GM11168 (cell line): ENCODE results near the gene C8B.

ENCODE experiments used
- in situ Hi-C: fragments of 300-500 bp; cut with MboI; formaldehyde crosslinking; loops from one replicate; pipeline ENCODE4 v1.12.0; 2022; ENCODE audit warnings: low sequenced_read_pairs; ENCODE audit not compliant: unreplicated experiment

The C8B gene

DNA sequence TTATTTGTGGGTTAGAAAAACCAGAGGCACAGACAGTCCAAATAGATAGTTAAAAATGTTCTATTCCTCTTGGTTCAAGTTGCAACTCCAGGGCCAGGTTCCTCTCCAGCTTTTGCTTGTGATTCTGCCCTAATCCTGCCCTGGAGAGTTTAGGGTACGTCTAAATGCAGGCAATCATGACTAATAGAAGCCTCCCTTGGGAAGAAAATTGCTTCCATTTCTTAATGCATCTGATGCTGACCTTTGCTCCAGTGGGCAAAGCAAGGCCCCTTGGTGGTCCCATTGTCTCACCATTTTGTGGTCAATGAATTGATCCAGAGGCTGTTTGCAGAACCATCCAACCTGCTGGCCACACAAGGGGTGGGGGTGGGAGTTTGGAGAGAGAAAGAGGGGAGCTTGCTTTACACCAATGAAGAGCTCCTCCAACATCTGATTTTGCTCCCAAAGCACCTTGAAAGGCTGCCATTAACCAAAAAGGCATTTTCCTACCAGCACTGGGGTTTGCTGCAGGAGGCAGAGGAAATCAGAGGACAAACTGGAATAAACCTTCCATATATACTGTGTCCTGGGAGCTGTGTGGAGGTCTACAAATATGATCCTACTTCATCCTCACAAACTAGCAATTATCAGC is 31.3 kb downstream of the C8B start:
- in situ Hi-C loops = no loop called here

DNA sequence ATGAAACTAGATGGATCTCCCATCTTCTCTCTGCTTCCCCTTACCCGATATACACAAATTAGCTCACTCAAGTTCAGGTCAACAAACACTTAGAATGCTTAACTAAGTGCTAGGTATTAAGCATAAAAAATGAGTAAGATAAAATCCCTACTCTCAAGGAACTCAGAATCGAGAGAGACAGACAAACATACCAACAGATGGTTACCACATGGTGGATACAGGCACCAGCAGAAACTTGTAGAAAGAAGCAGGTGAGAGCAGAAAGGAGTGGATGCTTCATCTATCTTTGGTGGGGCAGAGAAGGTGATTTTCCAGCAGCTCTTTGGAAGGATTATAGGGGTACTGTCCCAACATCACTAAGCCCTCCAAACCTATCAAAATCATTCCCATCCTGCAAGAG is 32.2 kb downstream of the C8B start:
- in situ Hi-C loops = no loop called here

DNA sequence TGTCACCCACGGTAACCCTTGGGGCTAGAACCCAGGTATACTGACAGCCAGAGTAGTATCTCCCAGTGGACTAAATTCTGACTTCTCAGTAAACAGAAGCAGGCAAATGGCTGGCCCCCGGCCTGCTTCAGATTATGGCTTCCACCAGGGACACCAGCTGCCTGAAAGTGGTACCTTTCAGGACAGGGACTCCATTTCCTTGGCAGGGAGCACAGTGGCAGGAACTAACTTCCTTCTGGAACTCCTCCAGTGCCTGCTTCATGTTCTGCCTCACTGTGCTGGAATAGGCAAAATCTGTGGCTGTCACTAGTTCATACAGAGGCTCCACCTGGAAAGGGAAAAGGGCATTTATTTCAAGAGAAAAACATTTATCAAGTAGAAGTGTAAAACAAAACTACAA is 32.7 kb downstream of the C8B start:
- in situ Hi-C loops = no loop called here

DNA sequence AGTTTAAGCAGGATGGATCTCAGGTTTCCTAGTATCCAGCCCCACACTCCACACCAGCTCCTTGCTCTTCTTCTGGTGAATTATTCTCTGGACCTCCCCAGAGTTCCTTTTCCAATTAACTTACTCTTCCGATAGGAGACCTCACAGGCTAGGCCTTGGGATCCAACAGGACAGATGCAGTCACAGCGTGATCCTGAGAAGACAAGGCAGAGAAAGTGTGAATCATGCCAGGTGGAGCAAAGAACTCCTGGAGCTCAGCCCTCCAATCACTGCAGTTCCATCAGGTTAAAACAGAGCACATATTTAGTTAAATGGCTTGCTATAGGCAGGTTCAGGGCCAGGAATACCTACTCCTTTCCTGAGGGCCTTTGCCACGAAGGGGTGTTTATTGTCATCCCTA is 34.1 kb downstream of the C8B start:
- in situ Hi-C loops = no loop called here

DNA sequence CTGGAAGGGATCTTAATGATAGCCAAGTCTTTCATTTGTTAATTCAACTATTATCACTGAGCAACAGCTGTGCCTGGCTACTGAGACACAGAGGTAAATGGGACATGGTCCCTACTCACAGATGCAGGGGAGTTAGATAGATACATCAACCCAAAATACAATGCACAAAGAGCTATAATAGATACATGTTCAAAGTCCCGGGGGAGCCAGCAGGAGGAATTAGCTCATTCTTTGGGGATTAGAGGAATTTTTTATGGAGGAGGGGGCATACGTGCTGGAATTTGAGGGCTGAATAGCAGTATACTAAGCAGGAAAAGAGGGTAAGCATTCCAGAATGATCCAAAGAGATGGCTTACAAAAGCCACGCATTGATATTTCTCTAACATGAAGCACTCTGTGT is 34.6 kb downstream of the C8B start:
- in situ Hi-C loops = no loop called here

DNA sequence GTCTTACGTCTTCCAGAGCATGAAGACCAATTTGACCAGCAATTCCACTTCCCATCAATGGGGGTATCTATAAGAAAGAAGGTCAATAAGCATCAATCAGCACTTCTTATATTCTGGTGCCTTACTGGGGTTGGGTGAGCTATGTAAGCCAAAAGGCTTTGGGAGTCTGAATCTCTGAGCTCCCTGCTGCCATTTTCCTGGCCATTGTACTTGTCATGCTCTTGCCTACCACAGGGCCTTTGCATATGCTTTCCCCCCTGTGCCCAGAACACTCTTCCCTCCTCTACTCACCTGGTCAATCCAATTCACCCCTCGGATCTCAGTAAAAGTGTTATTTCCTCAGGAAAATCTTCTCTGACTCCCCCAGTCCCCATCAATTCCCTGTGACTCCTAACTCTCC is 36.3 kb downstream of the C8B start:
- in situ Hi-C loops = no loop called here

DNA sequence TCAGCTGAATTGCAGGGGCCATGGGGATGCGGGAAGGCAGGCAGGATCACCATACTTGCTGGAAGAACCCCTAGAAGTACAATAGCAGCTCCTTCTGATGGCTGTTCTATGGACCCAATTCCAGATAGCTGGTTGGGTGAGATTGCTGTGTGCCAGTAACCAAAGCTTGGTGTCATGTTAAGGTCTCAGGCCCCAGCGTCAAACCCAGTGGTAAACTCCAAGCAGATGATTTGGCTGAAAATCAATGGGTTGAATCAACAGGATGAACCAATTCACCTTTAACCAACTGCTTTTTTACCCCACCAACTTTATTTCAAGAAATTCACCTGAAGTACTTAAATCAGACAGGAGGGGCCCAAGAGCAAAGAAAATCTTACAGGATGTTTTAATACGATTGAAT is 37.8 kb downstream of the C8B start:
- in situ Hi-C loops = no loop called here

DNA sequence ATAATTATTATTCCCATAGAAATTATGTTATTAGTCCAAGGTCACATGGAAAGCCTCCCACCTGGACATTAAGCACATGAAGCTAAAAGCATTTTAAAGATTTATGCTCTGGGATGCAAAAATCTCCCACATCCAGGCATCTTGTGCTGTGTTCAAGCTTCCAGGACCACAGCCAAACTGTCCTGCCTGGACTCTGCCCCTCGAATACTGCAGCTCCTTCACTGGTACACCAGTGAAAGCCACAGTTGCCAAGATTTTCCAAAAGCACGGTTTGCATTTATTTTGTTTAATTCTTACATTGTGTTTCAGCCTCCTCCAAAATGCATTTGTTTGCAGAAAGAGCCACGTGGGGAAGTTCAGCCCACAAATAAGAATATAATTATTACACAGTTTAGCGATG is 38.6 kb downstream of the C8B start:
- in situ Hi-C loops = no loop called here

DNA sequence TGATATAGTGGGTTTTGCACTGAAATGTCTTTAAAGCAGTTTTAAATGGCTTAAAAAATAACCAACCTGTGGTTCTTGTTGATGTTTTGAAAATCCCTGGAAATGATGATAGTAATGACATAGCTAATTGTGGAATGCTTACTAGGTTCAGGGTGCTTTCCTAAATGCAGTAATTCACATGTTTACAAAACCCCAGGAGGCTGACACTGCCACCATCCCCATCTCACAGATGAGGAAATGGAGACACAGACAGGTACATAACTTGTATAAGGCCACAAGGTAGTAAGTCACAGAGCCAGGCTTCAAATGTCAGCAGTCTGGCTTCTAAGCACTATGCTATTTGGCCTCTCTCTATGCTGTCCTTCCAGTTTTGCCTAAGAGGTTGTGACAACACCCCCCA is 40.6 kb downstream of the C8B start:
- in situ Hi-C loops = no loop called here

DNA sequence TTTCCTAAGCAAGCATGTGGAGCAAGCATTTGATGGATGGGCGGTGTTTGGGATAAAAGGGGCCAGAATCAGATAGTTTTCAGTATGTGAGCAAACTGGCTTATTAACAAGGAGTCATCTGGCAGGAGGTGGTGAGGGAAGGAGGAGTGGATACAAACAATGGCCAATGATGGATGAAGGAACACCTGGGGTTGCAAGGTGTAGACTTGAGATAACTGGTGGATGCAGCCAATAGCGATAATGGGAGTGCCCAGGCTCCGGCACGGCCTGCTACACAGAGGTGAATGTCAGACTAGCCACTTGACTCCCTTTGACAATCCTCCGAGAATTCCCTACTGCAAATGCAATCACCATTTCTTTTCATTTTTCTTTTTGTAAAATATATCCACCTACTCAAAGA is 41.7 kb downstream of the C8B start:
- in situ Hi-C loops = no loop called here

DNA sequence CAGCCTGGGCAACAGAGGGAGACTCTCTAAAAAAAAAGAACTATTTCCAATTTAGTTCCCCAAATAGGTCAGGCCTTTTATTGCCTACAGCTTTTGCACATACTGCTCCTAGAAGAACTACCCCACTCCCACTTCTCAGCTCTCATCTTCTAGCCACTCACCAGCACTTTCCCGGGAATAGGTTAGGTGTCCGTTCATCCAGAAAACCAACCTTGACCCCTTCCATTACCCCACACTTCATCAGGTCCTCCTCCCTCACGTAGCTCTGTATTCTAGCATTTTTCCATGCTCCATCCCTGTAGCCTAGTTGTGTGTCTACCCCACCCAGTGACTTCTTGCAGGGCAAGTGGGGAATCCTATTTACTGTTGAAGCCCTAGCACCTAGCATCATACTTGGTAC is 42.6 kb downstream of the C8B start:
- in situ Hi-C loops = no loop called here

DNA sequence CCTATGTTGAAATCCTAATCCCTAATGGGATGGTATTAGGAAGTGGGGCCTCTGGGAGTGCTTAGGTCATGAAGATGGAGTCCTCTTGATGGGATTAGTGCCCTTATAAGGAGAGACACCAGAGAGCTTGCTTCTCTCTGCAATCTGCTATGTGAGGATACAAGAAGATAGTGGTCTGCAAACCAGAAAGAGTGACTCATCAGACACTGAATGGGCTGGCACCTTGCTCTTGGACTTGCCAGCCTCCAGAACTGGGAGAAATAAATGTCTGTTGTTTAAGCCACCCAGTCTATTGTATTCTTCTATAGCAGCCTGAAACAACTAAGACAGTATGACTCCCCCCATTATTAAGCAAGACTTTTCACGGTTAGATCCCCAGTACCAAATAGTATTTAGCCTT is 43.3 kb downstream of the C8B start:
- in situ Hi-C loops = no loop called here

DNA sequence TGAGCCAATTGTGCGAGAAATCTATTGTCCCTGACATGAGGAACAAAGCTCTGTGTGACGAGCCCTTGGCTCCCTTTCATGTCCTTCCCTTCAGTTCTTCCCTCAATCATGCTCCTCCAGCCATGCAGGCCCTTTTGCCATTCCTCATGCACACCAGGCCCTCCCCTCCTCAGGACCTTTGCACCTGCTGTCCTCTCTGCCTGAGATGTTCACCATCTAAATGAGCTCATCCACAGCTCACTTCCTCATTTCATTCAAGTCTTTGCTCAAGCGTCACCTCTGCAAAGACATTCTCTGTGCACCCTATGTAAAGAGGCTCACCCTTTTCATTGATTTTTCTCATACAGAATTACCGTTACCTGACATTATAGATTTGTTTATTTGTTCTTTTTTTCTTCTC is 43.7 kb downstream of the C8B start:
- in situ Hi-C loops = no loop called here

DNA sequence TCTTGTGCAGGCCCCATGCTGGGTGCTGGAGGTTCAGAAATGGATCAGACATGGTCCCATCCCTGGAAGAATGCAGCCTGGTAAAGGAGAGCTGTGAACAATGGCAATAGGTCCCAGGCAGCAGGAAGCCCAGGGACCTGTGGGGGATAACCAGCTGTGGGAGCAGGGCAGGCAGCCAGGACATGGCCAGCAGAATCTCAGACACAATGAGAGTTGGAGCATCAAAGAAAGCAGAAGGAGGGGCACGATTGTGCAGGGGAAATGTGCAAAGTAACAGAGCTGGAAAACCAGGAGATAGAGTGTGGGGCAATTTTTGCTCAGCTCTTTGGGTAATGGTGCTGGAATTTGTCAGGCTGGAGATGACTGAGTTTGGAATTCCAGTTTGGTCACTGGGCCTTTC is 44.3 kb downstream of the C8B start:
- in situ Hi-C loops = no loop called here

DNA sequence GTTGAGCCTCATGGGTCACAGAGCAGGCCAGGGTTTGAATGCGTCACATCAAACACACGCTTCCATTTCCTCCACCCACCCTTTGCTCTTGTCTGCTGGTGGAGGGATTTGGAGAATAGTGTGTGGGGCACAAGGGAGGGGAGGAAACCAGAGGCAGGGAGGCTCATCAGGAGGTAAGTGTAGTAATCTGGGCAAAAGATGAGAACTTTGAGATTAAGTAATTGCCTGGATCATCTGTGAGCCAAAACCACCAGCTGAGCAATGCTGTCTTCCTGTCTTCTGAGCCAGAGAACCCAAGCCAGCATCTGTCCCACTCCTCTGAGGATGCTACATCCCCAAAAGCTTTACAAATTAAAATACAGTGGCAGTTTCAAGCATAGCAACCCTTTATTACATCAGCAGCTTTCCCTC is 45.2 kb downstream of the C8B start:
- in situ Hi-C loops = no loop called here

DNA sequence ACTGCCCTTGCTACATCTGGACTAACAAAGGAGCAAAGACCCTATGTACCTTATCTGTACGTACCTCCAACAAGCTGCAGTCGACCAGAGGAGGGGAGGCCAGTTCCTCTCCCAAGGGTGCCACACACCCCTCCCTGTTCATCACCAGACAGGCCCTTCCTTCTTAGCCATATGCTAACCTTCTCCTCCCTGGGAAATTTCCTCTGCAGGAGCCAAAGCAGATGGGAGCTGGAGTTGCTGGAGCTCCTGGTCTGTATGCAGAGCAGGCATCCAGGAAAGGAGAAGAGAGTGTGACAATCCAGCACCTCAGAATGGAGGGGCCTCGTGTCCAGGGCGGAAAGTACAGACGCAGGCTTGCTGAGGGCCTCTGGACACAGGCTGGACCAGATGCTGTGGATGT is 48.5 kb downstream of the C8B start:
- in situ Hi-C loops = no loop called here

DNA sequence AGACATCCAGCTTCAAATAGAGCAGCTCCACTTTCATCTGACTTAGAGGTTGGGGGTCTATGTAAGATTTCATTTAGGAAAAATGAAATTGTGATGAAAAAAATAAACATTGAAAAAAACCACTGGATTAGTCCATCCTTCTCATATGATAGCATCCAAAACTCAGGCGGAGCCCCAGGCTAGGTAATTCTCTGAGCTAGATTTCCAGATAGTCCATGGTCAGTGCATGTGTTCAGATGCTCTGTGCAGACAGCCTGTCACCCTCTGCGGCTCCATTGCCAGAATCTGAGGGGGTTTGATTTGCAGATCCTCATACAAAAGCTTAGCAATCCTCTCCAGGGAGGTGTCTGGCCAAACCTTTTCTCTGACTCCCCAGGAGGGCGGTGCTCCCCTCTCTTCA is 49.2 kb downstream of the C8B start:
- in situ Hi-C loops = no loop called here

DNA sequence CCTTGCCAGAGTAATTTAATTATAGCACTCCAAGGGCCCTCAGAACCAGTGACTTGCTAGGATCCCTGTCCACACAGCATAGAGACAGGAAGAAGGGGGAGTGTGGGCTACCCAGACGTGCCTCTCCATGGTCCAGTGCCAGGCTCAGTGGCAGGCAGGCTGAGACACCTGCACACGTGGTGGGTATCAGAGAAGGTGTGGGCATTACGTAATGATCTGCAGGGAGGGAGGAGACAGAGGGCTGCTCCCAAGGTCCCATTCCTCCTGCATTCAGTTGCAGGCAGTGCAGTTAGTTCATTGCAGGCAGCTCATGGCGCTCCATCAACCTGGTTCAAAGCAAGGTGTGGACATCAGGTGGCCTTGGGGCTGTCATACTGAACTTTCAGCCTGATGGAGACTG is 49.9 kb downstream of the C8B start:
- in situ Hi-C loops = no loop called here

DNA sequence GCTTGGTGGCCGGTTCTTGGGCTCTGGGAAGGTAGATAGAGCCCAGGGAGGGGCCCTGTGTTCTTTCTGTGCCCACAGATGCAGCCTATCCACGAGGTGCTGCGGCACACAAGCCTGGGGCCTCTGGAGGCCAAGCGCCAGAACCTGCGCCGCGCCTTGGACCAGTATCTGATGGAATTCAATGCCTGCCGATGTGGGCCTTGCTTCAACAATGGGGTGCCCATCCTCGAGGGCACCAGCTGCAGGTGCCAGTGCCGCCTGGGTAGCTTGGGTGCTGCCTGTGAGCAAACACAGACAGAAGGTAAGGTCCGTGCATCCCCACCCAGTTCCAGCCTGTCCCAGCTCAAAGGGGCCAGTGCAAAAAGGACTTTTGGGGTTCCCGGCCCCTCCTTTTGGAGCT is 53.5 kb downstream of the C8B start:
- in situ Hi-C loops = no loop called here

DNA sequence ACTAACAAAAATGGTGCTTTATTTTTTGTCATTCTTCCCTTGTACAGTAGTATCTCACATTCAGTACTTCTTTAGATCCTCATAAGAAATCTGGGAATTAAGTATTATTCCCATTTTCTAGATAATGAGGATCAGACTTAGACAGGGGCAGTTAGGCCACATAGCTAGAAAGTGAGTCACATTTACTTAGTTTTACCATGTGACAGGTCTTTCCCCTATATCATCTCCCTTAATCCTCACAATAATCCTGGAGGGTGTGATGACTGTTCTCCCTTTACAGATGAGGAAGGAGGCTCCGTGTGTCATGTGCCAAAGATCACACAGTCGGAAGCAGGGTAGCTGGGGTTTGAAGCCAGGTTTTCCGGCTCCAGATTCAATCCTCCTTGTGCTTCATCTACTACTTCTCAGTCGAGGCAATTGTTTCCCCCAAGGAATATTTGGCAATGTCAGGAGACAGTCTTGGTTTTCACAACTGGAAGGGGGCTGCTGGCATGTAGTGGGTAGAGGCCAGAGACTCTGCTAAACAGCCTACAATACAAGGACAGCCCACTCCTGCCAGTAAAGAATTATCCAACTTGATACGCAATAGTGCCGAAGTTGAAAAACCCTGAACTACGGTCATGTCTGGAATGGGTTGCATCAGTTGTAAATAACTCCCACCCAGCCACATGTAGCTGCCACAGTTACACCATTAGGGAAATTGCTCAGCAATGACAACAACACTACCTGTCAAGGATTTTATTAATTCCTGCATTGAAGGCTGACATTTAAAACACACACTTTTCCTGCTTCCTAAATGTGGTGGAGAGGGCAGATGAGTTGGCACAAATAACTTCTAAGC is 54.5 kb downstream of the C8B start:
- in situ Hi-C loops = no loop called here

DNA sequence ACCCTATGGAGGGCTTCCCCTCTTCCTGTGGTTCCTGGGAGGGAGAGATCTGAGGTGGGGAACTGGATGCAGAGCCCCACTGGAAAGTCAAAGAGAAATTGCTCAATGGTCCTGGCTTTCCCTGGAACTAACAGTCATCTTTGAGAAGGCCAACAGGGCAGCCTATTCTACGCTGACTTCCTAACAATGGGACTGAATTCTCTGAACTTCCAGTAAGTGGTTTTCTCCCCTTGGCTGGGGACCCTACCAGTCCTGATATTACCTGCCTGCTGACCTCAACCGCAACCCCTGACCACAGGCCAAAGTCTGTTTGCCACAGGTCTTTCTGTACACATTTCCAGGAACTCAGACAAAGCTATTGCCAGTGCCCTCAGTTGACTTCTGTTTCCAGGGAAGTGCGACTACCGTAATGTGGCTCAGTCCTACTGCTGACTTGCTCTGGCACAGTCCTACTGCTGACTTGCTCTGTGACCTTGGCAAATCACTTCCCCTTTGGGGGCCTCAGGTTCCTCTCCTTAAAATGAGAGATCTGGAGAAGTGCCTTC is 55.3 kb downstream of the C8B start:
- in situ Hi-C loops = no loop called here
